Measurements from ENCODE around the gene MTUS2. TPM values are rescaled to one million over a fixed set of nuclear protein-coding genes. Genes with fewer than 3 reads are reported as not detected.

Gene MTUS2
- total RNA-seq, 4 donors from 2014 or later = 0.20 to 1.6 (median 0.25) TPM; not detected in 1

DNA sequence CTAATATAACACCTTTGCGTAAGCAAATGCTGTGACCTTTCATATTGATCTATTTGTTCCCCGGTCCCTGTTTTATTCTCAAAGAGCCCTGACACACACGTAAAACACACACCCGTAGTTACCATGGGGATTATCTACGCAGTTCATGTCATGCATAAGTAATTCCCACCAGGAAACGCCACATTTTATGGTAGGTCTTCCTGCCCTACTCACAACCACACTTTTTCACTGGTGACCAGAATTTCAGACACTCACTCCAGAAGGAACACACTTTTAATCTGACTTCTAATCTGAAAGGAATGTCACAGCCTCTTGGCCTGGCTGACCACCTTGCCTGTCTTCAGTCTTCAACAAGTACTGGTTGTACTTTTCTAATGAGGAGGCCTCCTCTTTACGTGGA, 728.6 kb downstream of the MTUS2 start:
- no peaks in the 10 kb centered on the region for H3K9me3 ChIP-seq
- no peaks in the 10 kb centered on the region for H3K36me3 ChIP-seq
- no peaks in the 10 kb centered on the region for H3K27me3 ChIP-seq
- intact Hi-C loops (cut with DNase I; ENCODE audit: low total_unique reads) (no loop called here), in situ Hi-C loops (cut with MboI; ENCODE audit: low sequenced_read_pairs in 4 of 4) (no loop called here)
- no peaks in the 10 kb centered on the region for H3K4me1 ChIP-seq
- no peak overlapping the region for H3K27ac ChIP-seq
- no peak for DNase-seq
- no peak for TF ChIP-seq POLR2A (IDR thresholded peaks at IDR 0.05)
- no peak for ATAC-seq
- no peak overlapping the region for H3K4me3 ChIP-seq

- no peak for ATAC-seq
These were observed 730.4 kb downstream of the MTUS2 start for GRCh38 chr13:29550430-29550988.

GRCh38 chr13:29551214-29551613, 731.1 kb downstream of the MTUS2 start:
- Histone ChIP-seq H3K27me3 (no peaks in the 10 kb centered on the region), H3K27ac (no peak overlapping the region), H3K4me3 (no peak overlapping the region), H3K9me3 (no peaks in the 10 kb centered on the region), H3K4me1 (no peaks in the 10 kb centered on the region), H3K36me3 (no peaks in the 10 kb centered on the region)
- intact Hi-C loops (cut with DNase I; ENCODE audit: low total_unique reads) = no loop called here
- TF ChIP-seq POLR2A (IDR thresholded peaks at IDR 0.05) = no peak
- TF ChIP-seq, protein P1, sequence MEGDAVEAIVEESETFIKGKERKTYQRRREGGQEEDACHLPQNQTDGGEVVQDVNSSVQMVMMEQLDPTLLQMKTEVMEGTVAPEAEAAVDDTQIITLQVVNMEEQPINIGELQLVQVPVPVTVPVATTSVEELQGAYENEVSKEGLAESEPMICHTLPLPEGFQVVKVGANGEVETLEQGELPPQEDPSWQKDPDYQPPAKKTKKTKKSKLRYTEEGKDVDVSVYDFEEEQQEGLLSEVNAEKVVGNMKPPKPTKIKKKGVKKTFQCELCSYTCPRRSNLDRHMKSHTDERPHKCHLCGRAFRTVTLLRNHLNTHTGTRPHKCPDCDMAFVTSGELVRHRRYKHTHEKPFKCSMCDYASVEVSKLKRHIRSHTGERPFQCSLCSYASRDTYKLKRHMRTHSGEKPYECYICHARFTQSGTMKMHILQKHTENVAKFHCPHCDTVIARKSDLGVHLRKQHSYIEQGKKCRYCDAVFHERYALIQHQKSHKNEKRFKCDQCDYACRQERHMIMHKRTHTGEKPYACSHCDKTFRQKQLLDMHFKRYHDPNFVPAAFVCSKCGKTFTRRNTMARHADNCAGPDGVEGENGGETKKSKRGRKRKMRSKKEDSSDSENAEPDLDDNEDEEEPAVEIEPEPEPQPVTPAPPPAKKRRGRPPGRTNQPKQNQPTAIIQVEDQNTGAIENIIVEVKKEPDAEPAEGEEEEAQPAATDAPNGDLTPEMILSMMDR (IDR thresholded peaks at IDR 0.05 in 4 of 5, conservative IDR thresholded peaks at IDR 0.05 in 1 of 5) = no peak
- no peak for ATAC-seq
- DNase-seq = no peak
- in situ Hi-C loops (cut with MboI; ENCODE audit: low sequenced_read_pairs in 4 of 4) = no loop called here

More at GRCh38 chr13:29550430-29550988, 730.4 kb downstream of the MTUS2 start:
- Histone ChIP-seq H3K27ac (no peak overlapping the region), H3K4me1 (no peaks in the 10 kb centered on the region), H3K4me3 (no peak overlapping the region), H3K9me3 (no peaks in the 10 kb centered on the region), H3K36me3 (no peaks in the 10 kb centered on the region), H3K27me3 (no peaks in the 10 kb centered on the region)
- intact Hi-C loops (cut with DNase I; ENCODE audit: low total_unique reads) (no loop called here), in situ Hi-C loops (cut with MboI; ENCODE audit: low sequenced_read_pairs in 4 of 4) (no loop called here)
- no peak for TF ChIP-seq POLR2A (IDR thresholded peaks at IDR 0.05)
- TF ChIP-seq, protein P1 (IDR thresholded peaks at IDR 0.05 in 4 of 5, conservative IDR thresholded peaks at IDR 0.05 in 1 of 5) = no peak
- DNase-seq = no peak

Other genes with a start within 250 kb of the MTUS2 start
- 100 to 1,000 TPM; 162 to 188 (median 176) TPM for gene POMP, start 161.2 kb upstream of the MTUS2 start, total RNA-seq
- 10 to 100 TPM in 2 of 4 donors, 1 to 10 TPM in 2; 6.9 to 18.0 (median 9.8) TPM for gene SLC46A3, start 101.4 kb upstream of the MTUS2 start, total RNA-seq

All from gastrocnemius medialis (tissue), 4 donors.